Transverse colon (tissue), 4 donors: ENCODE measurements around the gene KCNK15.

ENCODE experiments used
- CTCF ChIP-seq, 5 experiments: fragments of 200-600 bp in 3 of 5; fragments of 450-650 bp in 2 of 5; sonication (generic) in 3 of 5; IDR thresholded peaks; 1 replicate in 2 of 5; 2 replicates in 3 of 5; pipeline ENCODE4 v1.5.1; 2016 to 2017; ENCODE audit warnings: antibody characterized with exemption in 5 of 5, inconsistent platforms in 3 of 5, mild to moderate bottlenecking in 2 of 5, moderate library complexity in 1 of 5
- EP300 ChIP-seq: sonication (generic); formaldehyde crosslinking; IDR thresholded peaks from one replicate; pipeline ENCODE4 v1.6.1; 2017; ENCODE audit warnings: antibody characterized with exemption, low read depth
- POLR2A ChIP-seq: fragments of 450-650 bp; IDR thresholded peaks from one replicate; pipeline ENCODE4 v1.6.1; 2016; ENCODE audit warnings: antibody characterized with exemption, mild to moderate bottlenecking, moderate library complexity
- POLR2AphosphoS5 ChIP-seq, 3 donors: sonication (generic); formaldehyde crosslinking; IDR thresholded peaks; one replicate each; pipeline ENCODE4 v1.6.1; 2016; ENCODE audit warnings: antibody characterized with exemption in 3 of 3

- TF ChIP-seq POLR2A (no peak), CTCF (IDR thresholded peaks at IDR 0.05) (no peak), EP300 (no peak), POLR2AphosphoS5 (IDR thresholded peaks at IDR 0.05) (no peak)
These were observed 2.3 kb downstream of the KCNK15 start for GRCh38 chr20:44748005-44748370.
